Mammary epithelial cell (primary cell): Measurements from ENCODE around the gene SOHLH2.

ENCODE experiments used
- CTCF ChIP-seq, 2 donors: IDR thresholded peaks in 1 of 2; conservative IDR thresholded peaks in 1 of 2; 2 replicates each; pipeline ENCODE4 v1.5.1; 2011 to 2012; ENCODE audit warnings: inconsistent platforms in 2 of 2, low read length in 2 of 2, mild to moderate bottlenecking in 2 of 2, control low read depth in 1 of 2, low read depth in 1 of 2; ENCODE audit not compliant: insufficient read depth in 1 of 2; ENCODE audit errors: extremely low read depth in 1 of 2
- EZH2 ChIP-seq: IDR thresholded peaks from 2 replicates; pipeline ENCODE4 v1.6.1; 2012; ENCODE audit warnings: low read length, inconsistent platforms, borderline replicate concordance

GRCh38 chr13:36129539-36129938 lies 84.8 kb downstream of the SOHLH2 start:
- TF ChIP-seq CTCF (conservative IDR thresholded peaks at IDR 0.05 in 1 of 2, IDR thresholded peaks at IDR 0.05 in 1 of 2; ENCODE audit: extremely low read depth in 1 of 2, insufficient read depth in 1 of 2, low read depth in 1 of 2, low read length in 2 of 2) = no peak
- no peak for TF ChIP-seq EZH2
